Thymus (tissue), 14 donors: ENCODE results near the gene FLRT1. TPM values are rescaled to one million over a fixed set of nuclear protein-coding genes. Genes with fewer than 3 reads are reported as not detected.
A peak's percentile ranks its signal among the peaks of the same experiment; 100 is the strongest.

Source experiments
- DNase-seq, 9 donors: peaks; one replicate each; pipeline ENCODE4 v3.0.0-alpha.2; 2013; ENCODE audit warnings: low spot score in 9 of 9, low read depth in 6 of 9, missing footprints in 1 of 9
- H3K27ac ChIP-seq, 2 donors: one replicate each; pipeline ENCODE4 v1.5.1; 2013; ENCODE audit warnings: control low read depth in 1 of 2, low read depth in 1 of 2, low read length in 1 of 2, mild to moderate bottlenecking in 1 of 2, moderate library complexity in 1 of 2
- H3K27me3 ChIP-seq, 2 donors: one replicate each; pipeline ENCODE4 v1.5.1; 2013; ENCODE audit warnings: low read length in 1 of 2; ENCODE audit not compliant: control insufficient read depth in 2 of 2, insufficient read depth in 1 of 2
- H3K36me3 ChIP-seq, 2 donors: one replicate each; pipeline ENCODE4 v1.5.1; 2013; ENCODE audit warnings: low read length in 1 of 2, mild to moderate bottlenecking in 1 of 2, moderate library complexity in 1 of 2; ENCODE audit not compliant: control insufficient read depth in 2 of 2, insufficient read depth in 2 of 2
- H3K4me1 ChIP-seq, 2 donors: one replicate each; pipeline ENCODE4 v1.5.1; 2013; ENCODE audit warnings: low read length in 2 of 2; ENCODE audit not compliant: control insufficient read depth in 2 of 2, insufficient read depth in 2 of 2
- H3K4me3 ChIP-seq, 2 donors: one replicate each; pipeline ENCODE4 v1.5.1; 2013; ENCODE audit warnings: low read length in 2 of 2, control low read depth in 1 of 2, mild to moderate bottlenecking in 1 of 2
- H3K9me3 ChIP-seq, 2 donors: one replicate each; pipeline ENCODE4 v1.5.1; 2013; ENCODE audit warnings: low read length in 1 of 2, mild to moderate bottlenecking in 1 of 2; ENCODE audit not compliant: control insufficient read depth in 2 of 2, insufficient read depth in 1 of 2
- WGBS: extraction: QIAGEN DNeasy Blood & Tissue Kit; methylation state at CpG from one replicate; pipeline ENCODE4 v1.1.7; 2013; 5-methylcytosine and 5-hydroxymethylcytosine counted together
- long read RNA-seq, 10 donors: transcript quantifications; one replicate each; lab custom pipeline, GENCODE V29; 2026
- polyA plus RNA-seq: library from polyadenylated mRNA; stranded (reverse); fragments of 200-250 nt; gene quantifications from one replicate; pipeline ENCODE4 v1.2.3, GENCODE V29; 2013
- total RNA-seq: library from RNA; stranded (reverse); fragments of 120-200 nt; gene quantifications from one replicate; pipeline ENCODE4 v1.2.4, GENCODE V29; 2013
- donor health status: healthy.

Gene FLRT1, protein sequence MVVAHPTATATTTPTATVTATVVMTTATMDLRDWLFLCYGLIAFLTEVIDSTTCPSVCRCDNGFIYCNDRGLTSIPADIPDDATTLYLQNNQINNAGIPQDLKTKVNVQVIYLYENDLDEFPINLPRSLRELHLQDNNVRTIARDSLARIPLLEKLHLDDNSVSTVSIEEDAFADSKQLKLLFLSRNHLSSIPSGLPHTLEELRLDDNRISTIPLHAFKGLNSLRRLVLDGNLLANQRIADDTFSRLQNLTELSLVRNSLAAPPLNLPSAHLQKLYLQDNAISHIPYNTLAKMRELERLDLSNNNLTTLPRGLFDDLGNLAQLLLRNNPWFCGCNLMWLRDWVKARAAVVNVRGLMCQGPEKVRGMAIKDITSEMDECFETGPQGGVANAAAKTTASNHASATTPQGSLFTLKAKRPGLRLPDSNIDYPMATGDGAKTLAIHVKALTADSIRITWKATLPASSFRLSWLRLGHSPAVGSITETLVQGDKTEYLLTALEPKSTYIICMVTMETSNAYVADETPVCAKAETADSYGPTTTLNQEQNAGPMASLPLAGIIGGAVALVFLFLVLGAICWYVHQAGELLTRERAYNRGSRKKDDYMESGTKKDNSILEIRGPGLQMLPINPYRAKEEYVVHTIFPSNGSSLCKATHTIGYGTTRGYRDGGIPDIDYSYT
- 0.05 TPM for total RNA-seq
- polyA plus RNA-seq = 0.07 TPM
- long read RNA-seq, donor 1 = 0 reads
- long read RNA-seq, donor 2 = 0 reads
- long read RNA-seq, donor 3 = 0 reads
- long read RNA-seq, donor 4 = 0 reads
- long read RNA-seq, donor 5 = 0 reads
- long read RNA-seq, donor 6 = 0 reads
- long read RNA-seq, donor 7 = 0 reads
- long read RNA-seq, donor 8 = 0 reads
- long read RNA-seq, donor 9 = 0 reads
- long read RNA-seq, donor 10 = 0 reads

DNA sequence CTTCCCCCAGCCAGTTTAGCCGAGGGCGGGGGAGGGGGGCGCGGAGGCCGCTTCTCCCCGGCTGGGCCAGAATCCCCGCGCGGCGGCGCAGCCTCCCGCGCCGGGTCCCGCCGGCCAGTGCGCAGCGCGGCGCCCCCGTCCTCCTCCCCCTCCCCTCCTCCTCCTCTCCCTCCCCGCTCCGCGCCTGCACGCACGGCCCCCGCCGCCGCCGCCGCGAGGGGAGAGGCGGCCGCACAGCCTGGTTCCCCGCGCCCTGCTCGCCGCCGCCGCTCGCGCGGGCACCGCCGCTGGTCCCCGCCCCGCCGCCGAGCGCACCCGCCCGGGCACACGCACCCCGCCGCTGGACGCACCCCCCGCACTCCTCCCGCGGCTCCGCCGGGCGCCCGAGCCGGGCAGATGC is at the start of gene FLRT1:
Gene FLRT1 (plus strand): TSS at position 356 of the 400 bp plus-strand sequence. CDS start 80,337 bp downstream, outside the sequence.
- peaks cover 53 to 89% of the 10 kb centered on the region in 2 donors for H3K27me3 ChIP-seq
- H3K36me3 ChIP-seq = no peaks in the 10 kb centered on the region
- H3K4me1 ChIP-seq = peaks cover 0 to 17% of the 10 kb centered on the region in 2 donors
- no peak within 1 kb of the TSS for H3K27ac ChIP-seq
- H3K9me3 ChIP-seq = peaks cover 0 to 9% of the 10 kb centered on the region in 2 donors
- DNase-seq = no peak
- peak within 1 kb of the TSS in 1 of 2 donors; percentile 25 for H3K4me3 ChIP-seq
- WGBS = under 1% methylated on average over 53 of the region's 64 CpGs

DNA sequence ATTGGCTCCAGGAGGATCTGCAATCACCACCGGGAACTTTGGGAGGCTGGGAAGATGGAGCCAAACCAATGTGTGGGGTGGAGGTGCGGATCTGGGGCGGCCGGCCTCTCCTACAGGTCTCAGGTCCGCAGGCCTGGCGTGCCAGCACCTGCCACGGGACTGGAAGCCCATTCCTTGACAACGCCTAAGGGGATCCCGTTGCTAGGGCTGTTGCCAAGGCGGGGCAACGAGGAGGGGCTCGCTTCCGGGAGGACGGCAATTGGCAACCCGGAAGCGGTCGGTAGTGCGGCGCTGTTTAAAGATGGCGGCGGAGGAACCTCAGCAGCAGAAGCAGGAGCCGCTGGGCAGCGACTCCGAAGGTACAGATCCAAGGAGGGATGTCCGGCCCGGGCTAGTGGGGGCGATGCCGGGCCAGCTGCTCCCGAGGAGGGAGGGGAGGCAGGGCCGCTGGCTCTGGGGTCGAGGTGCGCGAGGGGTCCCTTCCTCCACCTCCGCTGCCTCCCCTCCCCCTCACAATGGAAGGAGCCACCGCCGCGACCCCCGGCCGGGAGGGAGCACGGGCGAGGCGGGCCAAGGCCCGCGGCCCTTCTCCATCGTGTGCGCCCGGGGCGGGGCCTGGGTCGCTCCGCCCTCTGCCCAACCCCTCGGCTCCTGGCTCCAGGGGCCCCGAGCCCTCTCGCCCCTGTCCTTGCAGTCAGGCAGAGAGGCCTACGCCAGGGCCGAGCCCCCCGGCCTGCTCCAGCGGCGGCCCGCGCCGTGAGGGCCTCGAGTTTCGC is 49.4 kb upstream of the FLRT1 start, which contains the start of gene OTUB1:
Gene OTUB1 (plus strand): TSS at position 283 of the 776 bp plus-strand sequence. CDS start 19 bp downstream, at position 302.
- under 1% methylated on average over 63 of the region's 63 CpGs for WGBS
- Histone ChIP-seq H3K4me3 (peak within 1 kb of the TSS; percentile 81 to 97), H3K36me3 (peaks cover 22 to 28% of the 10 kb centered on the region in 2 donors), H3K27me3 (no peaks in the 10 kb centered on the region), H3K4me1 (peaks cover 11 to 27% of the 10 kb centered on the region in 2 donors), H3K9me3 (no peaks in the 10 kb centered on the region), H3K27ac (peak within 1 kb of the TSS; percentile 69 to 87)
- peak; percentile 66 to 91 (median 73) for DNase-seq

DNA sequence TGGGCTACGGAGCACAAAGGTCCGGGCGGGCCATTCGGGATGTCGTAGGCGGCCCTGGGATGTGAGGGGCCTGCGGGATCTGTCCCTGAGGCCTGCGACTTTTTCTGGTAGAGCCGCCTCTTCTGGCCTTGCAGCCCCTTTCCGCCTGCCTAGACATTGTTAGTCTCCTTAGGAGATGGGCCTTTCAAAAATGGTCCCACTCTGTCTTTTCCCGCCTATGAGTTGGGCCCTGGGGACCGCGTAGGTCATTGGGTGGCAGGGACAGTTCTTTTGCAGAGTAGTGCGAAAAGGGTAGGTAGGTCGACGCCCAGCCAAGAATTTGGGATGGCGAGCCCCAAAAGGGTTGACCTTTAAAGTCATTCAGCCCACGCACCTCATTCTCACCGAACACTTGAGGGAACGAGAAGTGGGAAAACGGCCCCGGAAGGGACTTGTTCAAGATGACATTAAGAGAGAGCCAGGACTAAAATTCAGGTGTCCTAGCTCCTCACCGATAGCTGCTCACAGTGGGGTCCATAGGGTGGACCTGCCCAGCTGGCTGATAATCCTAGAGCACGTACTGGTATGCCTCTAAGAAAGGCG is 48.7 kb upstream of the FLRT1 start:
- no peaks in the 10 kb centered on the region for H3K9me3 ChIP-seq
- H3K4me1 ChIP-seq = peaks cover 11 to 27% of the 10 kb centered on the region in 2 donors
- peak overlapping the region in 1 of 2 donors; percentile 17 for H3K27ac ChIP-seq
- H3K36me3 ChIP-seq = peaks cover 26 to 32% of the 10 kb centered on the region in 2 donors
- H3K4me3 ChIP-seq = peak overlapping the region; percentile 81 to 97
- DNase-seq = no peak
- WGBS = 58% methylated on average over 25 of the region's 25 CpGs
- H3K27me3 ChIP-seq = no peaks in the 10 kb centered on the region

DNA sequence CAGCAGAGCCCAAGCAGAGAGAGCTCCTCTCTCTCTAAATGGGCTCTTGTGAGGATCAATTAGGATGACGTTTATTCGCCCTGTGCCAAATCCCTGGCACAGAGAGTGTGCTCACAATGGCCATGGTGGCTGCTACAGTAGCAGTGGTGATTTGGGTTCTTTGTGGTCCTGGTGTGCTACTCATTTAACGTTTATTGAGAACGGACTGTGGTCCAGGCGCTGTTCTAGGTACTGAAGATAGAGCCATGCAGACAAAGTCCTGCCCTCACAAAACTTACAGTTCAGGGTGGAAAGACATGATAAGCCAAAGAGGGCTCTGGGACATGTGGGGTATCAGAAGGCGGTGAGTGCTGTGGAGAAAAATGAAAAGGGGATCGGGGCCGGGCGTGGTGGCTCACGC is 44.2 kb upstream of the FLRT1 start:
- DNase-seq = no peak
- H3K4me1 ChIP-seq = peaks cover 7 to 11% of the 10 kb centered on the region in 2 donors
- H3K4me3 ChIP-seq = no peak overlapping the region
- no peaks in the 10 kb centered on the region for H3K9me3 ChIP-seq
- WGBS = 98% methylated on average over 10 of the region's 10 CpGs
- H3K27me3 ChIP-seq = no peaks in the 10 kb centered on the region
- H3K27ac ChIP-seq = no peak overlapping the region
- H3K36me3 ChIP-seq = peaks cover 57 to 64% of the 10 kb centered on the region in 2 donors

DNA sequence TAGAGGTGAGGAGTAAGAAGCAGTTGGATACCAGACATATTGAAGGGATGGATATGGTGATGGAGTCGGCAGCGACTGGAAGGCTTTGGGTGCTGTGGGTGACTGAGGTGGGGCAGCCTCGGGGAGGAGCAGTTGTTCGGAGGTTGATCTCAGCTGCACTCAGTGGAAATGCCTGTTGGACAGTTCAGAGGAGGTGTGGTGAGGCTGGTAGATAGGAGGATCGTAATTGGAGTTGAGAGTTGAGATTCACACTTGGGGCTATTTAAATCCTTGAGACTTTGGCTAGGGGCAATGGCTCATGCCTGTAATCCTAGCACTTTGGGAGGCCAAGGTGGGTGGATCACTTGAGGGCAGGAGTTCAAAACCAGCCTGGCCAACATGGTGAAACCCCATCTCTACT is 42.6 kb upstream of the FLRT1 start:
- Histone ChIP-seq H3K9me3 (no peaks in the 10 kb centered on the region), H3K4me3 (no peak overlapping the region), H3K27ac (no peak overlapping the region), H3K36me3 (peaks cover 73 to 76% of the 10 kb centered on the region in 2 donors), H3K27me3 (no peaks in the 10 kb centered on the region), H3K4me1 (peaks cover 0 to 2% of the 10 kb centered on the region in 2 donors)
- DNase-seq = no peak
- 98% methylated on average over 5 of the region's 5 CpGs for WGBS

DNA sequence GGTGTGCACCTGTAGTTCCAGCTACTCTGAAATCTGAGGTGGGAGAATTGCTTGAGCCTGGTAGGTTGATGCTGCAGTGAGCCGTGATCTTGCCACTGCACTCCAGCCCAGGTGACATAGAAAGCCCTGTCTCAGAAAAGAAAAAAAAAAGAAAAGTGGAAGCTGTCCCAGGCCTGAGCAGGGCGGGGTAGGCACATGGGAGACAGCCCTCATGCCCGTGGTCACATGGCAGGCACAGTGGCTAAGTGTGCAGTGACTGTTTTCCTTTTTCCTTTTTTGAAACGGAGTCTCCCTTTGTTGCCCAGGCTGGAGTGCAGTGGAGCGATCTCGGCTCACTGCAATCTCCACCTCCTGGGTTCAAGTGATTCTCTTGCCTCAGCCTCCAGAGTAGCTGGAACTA is 41.7 kb upstream of the FLRT1 start:
- Histone ChIP-seq H3K27me3 (peaks cover under 1 to 5% of the 10 kb centered on the region in 2 donors), H3K9me3 (no peaks in the 10 kb centered on the region), H3K36me3 (peaks cover 71 to 73% of the 10 kb centered on the region in 2 donors), H3K27ac (no peak overlapping the region), H3K4me3 (no peak overlapping the region), H3K4me1 (no peaks in the 10 kb centered on the region)
- WGBS = 97% methylated on average over 6 of the region's 6 CpGs
- DNase-seq = no peak

DNA sequence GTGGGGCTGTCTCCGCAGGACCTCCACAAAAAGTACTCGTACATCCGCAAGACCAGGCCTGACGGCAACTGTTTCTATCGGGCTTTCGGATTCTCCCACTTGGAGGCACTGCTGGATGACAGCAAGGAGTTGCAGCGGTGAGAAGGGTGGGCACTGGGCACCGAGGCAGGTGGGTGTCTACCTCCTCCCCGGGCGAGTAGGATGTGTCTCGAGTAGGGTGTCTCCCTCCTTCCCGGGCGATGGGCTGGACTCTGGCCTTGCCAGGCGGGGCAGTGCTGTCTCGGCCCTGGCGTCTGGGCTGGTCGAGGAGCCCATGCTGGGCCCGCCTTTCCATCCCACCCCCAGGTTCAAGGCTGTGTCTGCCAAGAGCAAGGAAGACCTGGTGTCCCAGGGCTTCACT is 39.2 kb upstream of the FLRT1 start:
- no peak overlapping the region for H3K27ac ChIP-seq
- peaks cover 22 to 28% of the 10 kb centered on the region in 2 donors for H3K27me3 ChIP-seq
- no peak overlapping the region for H3K4me3 ChIP-seq
- peaks cover 53 to 59% of the 10 kb centered on the region in 2 donors for H3K36me3 ChIP-seq
- H3K9me3 ChIP-seq = no peaks in the 10 kb centered on the region
- 97% methylated on average over 18 of the region's 18 CpGs for WGBS
- no peak for DNase-seq
- peaks cover 6 to 16% of the 10 kb centered on the region in 2 donors for H3K4me1 ChIP-seq

DNA sequence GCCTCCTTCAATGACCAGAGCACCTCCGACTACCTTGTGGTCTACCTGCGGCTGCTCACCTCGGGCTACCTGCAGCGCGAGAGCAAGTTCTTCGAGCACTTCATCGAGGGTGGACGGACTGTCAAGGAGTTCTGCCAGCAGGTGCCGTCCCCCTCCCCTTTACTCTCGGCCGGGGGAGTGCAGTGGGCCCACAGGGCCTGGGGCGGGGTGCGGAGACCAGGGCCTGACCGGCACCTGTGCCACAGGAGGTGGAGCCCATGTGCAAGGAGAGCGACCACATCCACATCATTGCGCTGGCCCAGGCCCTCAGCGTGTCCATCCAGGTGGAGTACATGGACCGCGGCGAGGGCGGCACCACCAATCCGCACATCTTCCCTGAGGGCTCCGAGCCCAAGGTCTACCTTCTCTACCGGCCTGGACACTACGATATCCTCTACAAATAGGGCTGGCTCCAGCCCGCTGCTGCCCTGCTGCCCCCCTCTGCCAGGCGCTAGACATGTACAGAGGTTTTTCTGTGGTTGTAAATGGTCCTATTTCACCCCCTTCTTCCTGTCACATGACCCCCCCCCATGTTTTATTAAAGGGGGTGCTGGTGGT is 38.5 kb upstream of the FLRT1 start:
- H3K9me3 ChIP-seq = no peaks in the 10 kb centered on the region
- WGBS = 96% methylated on average over 27 of the region's 27 CpGs
- no peak overlapping the region for H3K27ac ChIP-seq
- H3K36me3 ChIP-seq = peaks cover 50 to 55% of the 10 kb centered on the region in 2 donors
- H3K27me3 ChIP-seq = peaks cover 26 to 35% of the 10 kb centered on the region in 2 donors
- no peak for DNase-seq
- H3K4me1 ChIP-seq = peaks cover 6 to 22% of the 10 kb centered on the region in 2 donors
- H3K4me3 ChIP-seq = no peak overlapping the region
